SKM-1 (cell line): Measurements from ENCODE around the gene INPP5A.

ENCODE experiments used
- DNase-seq: peaks from one replicate; lab custom pipeline; 2025; ENCODE audit not compliant: unreplicated experiment; lab: John Stamatoyannopoulos, UW

Gene INPP5A

DNA sequence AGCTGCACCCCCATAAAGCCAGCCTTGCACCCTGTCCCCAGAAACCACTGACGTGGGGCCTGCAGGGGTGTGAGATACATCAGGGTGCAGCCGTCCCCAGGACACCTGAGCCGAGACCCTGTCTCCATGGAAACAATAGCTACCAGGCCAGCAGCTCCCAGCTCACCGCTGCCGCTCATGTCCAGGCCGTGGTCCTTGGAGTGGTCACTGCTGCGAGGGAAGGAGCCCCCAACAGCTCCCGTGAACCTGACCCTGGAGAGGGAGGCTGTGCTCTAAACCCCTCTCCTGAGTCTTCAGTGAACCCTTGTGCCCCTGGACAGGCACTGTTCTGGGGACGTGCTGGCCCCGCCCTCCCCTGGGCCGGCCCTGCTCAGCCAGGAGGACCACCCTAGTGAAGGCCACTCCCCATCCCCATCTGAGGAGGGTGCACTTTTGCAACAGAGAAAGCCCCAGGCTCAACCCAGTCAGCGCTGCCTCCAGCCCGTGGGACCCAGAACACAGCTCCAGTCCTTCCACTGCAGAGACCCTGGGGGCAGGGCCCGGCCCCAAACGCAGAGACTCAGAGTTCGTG is 19.6 kb upstream of the INPP5A start:
- DNase-seq, result no peak

- DNase-seq, result no peak
Observed at GRCh38 chr10:132518572-132519381, 18.8 kb upstream of the INPP5A start.

GRCh38 chr10:132519382-132520176 is 18.0 kb upstream of the INPP5A start:
- no peak for DNase-seq

DNA sequence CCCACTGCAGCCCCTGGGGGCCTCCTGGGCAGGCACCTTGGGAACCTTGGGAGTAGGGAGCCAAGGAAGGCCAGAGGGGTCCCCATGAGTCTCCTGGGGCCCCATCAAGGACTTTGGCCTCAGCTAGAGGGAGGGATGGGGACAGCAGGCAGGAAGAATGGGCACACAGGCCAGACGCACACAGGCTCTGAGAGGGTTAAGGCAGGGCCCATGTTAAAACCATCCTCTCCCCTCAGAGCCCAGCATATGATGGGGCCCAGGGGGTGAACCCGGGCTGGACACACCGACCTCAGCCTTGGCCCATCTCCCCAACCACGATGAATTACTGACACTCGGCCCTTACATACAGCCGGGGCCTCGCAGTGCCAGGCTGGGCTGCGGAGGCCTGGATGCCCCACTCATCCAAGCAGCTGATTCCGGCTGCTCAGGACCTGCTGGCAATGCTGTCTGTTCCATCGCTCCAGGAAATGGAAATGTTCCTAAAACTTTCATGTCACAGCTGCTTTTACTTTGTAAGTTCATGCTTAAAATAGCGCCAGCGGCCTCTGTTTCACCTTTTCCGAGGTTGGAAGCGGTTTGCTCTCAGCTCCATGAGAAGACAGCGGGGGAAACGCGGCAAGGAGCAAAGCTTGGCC is 17.3 kb upstream of the INPP5A start:
- DNase-seq, result no peak

DNA sequence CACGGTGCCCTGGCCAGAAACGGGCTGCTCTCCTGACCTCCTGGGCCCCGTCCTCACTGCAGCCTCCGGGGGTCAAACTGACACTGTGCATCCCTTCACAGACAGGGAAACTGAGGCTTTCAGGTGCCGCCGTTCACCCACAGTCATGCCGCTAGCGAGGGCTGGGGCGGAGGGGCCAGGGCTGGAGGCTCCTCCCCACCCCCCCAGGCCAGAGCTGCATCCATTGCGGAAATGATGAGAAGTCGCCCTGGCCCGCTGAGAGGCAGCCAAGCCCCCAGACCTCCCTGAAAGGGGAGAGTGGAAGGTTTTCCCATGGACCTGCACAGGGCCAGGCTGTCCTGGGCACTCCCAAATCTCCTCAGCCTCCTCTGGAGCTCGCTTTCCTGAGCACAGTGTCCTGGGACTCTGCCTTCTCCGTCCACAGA is 16.5 kb upstream of the INPP5A start:
- no peak for DNase-seq

GRCh38 chr10:132521466-132522102 is 16.0 kb upstream of the INPP5A start:
- DNase-seq, result no peak

DNA sequence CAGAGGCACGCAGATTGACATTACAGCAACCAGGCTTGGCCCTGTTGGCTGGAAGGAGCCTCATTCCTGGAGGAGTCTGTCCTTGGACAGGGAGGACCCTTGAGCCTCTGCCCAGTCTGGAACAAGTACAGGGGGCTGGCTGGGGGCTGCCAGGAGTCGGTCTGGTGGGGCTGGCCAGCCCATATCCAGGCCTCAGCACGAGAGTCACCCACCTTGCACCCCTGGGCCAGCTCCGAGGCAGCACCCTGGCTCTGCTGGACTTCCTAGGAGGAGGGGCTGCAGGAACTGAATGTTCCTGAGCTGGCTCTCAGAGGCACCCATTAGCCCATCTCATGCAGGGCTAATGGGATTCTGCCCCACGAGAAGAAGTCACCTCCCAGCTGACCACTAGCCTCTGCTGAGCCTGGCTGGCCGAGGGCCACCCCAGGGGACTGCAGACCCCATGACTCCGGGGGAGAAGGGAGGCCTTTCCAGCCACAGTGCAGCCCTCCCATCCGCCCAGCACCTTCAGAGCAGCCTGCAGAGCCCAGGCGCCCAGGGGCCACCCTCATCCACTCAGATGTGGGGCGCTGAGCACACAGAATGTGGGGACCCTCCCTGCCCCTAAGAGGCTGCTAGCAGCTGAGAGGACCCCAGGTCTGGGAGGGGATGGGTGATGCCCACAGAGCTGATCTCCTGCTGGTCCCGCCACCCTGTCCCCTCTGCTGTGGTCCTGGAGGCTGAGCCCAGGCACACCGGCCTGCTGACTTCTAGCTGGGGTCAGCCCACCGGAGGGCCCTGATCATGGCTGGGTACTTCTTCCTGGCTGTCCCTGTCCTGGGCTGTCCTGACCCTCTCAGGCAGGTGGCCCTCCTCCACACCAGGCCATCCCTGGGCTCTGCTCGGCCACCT is 14.8 kb upstream of the INPP5A start:
- DNase-seq, result no peak

DNA sequence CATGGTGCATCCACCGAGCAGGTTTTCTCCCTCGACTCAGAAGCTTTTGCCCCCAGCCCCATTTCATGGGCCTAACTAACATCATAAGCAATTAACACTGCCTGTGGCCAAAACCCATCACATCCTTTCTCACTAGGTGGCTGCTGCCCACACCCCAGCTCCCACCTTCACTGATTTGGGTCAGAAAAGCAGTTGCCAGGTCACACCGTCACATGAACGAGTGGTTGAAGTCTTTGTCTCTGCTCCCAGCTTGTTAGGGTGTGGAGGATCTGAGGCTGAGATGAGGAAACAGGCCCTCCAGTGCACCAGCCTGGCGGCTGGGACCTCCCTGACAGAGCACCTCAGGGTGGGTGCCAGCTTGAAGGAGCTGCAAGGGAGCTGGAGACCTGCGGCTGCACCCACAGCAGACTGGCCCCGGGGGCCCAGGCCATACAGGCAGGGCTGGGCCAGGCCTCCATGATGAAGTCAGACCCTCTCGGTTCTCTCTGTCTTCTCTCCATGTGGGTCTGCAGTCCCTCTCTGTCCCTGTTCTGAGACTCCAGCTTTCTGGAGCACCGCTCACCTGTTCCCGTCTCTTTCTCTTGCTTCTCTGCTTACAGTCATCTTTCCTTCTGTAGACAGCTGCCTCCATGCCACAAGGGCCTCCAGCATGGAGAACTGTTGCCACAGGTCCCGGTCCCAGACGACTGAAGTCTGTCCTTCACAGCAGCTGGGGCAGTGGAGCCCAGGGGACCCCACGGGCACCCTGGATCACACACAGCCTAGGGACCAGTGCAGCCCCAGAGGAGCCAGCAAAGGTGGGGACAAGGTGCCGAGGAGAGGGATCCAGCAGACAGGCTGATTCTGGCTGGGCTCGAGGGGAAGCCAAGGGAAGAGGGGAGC is 13.8 kb upstream of the INPP5A start:
- DNase-seq, result no peak

- DNase-seq, result no peak
Observed at GRCh38 chr10:132524443-132525285, 12.9 kb upstream of the INPP5A start.

DNA sequence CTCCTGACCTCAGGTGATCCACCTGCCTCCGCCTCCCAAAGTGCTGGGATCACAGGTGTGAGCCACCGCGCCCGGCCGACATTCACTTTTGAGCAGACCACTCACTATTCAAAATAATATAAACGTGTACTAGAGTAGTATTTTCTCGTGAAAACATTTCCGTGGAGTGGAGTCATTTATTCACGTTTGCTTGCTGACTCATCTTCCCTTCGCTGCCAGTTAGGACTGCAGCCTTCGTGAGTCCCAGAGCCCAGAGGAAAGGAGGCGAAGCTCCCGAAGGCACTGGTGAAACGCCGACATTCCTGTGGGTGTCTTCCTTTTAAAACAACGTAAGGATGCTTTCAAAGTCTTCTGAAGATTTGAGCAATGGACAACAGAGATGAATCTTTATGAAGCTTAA is 10.9 kb upstream of the INPP5A start:
- DNase-seq, result no peak

GRCh38 chr10:132527339-132528063 is 10.1 kb upstream of the INPP5A start:
- DNase-seq, result no peak

DNA sequence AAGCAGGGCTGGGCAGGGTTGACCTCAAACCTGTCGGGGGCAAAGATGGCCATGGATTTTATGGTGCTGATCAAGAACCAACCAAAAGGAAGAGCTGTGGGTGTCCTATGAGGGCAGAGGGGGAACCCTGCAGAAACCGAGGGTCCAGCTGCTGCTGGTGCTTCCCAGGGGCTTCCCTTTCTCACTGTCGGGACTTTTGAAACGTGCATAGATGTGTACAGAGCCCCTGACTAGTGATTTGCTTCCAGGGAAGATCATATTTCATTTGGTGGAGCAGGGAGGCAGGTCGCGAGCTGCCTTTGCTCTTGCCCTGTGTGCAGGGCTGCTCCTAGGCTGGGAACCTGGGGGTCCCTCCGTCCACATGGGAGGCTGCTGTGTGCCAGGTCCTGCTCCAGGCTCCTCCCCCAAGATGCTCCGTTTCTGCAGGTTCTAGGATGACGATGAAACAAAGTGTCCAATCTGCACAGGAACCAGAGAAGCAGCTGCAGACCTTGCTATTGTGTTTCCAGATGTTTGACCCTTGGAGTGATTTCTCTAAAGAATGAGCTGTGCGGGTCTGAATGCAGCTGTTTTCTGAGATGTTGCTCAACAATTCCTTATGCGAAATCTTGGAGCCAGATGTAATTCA is 9.4 kb upstream of the INPP5A start:
- no peak for DNase-seq

DNA sequence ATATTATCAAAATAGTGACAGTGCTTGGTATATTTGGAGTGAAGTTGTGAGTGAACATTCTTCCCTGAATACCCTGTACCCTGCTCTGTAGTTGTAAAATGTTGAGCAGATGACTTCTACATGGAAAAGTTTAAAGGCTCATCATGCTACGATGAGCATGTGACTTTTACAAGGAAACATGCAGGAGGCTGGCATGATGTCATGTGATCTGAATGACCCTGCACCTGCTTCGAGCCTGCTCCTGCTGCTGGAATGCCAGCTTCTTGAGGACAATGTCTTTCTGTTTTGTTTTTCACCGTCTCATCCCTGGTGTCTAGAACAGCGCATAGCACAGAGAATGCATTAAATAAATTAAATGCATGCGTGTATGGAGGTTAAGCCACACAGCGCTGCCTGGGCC is 5.4 kb upstream of the INPP5A start:
- no peak for DNase-seq

- DNase-seq, result no peak
Observed at GRCh38 chr10:132532749-132533560, 4.6 kb upstream of the INPP5A start.

DNA sequence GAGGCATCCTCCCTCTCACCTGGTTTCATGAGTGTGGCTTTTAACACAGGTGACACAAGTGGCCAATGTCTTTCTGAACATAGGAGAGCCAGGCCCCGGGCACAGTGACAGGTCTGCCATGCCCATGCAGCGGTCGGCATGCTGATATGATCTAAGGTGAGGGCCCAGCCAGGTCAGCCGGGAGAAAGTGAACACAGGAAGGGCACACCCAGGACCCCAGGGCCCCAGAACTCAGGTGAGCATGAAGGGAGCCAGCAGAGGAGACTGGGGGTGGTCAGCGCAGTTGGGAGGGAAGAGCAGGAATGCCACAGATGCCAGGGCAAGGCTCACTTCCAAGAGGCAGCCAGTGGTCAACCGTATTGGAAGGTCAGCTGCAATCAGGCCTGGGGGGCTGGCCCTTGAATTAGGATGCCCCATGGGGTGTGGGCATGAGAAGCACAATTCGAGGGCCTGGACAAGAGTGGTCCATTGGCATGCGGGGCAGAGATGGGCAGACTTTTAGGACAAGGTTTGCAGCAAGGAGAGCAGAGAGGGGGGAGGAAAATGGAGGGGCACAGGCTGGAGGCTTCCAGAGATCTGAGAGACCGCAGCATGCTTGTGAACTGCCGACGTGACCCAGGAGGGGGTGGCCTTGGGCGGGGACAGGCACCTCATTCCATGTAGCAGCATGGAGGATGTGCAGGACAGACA is 3.9 kb upstream of the INPP5A start:
- DNase-seq, result no peak
